ENCODE measurements around the gene NAA11.
A peak's percentile ranks its signal among the peaks of the same experiment; 100 is the strongest.

NAA11 gene
- 0 reads per million in 2 donors for total RNA-seq

DNA sequence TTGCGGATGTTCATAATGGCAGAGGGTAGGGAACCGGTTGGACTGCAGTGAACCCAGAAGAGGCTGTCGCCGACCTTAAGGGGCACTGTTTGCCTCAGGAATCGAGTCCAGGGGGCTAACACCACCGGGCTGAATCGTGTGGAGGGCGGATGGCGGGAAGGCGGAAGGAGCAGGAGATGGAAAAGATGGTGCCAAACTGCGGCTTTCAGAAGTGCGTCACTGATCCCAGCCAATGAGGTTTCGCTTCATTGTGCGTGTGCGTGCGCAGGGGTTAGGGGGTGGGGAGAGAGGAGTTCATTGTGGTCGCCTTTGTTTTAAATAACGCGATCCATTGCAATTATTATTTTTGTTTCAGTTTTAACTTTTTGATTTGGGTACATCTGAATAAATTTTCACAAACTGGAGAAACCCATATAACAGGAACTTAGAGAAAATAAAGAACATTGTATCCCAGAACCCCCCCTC is at the start of gene NAA11:
Gene NAA11, minus strand, starts transcription at position 198 of the 465 bp plus-strand sequence. Its CDS starts 184 bp downstream, at position 14.
- no peak for DNase-seq

- DNase-seq: no peak
These were observed 44.2 kb upstream of the NAA11 start for GRCh38 chr4:79370026-79370425.

- no peak for DNase-seq
These were observed 41.2 kb upstream of the NAA11 start for GRCh38 chr4:79367096-79367495.

- DNase-seq: no peak
These were observed 40.6 kb upstream of the NAA11 start for GRCh38 chr4:79366422-79366821.

- DNase-seq: no peak
These were observed 38.2 kb upstream of the NAA11 start for GRCh38 chr4:79364061-79364460.

GRCh38 chr4:79362626-79363025 is 36.8 kb upstream of the NAA11 start:
- DNase-seq: no peak

DNA sequence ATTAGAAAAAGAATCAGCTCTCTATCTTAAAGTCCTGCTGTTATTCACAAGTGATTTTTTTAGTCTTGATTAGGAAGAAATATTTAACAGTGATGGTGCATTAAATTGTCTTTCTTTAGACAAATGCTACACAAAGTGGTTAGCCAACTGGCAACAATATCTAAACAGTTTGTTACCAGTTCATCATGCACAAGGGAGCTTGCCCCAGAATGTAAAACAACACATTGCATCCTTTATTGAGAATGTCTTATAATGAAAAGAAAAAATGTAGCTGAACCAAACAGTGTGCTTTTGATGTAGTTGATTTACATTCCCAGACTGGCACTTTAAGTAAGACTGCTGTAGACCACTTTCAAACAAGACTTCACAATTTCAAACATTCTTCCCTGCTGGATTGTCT is 34.1 kb upstream of the NAA11 start:
- DNase-seq: no peak

DNA sequence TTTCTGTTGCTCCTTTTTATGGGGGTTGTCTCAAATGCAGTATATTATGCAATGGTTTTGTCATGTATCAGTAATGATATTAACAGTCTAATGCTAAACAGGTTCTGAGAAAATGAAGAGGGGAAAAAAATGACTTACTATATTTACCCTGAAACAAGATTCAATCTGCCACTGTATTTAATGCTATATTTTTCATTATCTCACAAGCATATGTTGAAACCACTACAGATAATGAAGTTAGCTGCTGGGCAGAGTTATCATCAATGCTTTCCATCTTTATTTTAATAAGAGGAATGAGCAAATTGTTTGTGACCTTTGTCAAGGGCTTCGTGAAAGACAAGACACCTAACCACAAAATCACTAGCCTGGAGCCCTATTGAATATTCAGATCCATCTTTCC is 32.6 kb upstream of the NAA11 start:
- DNase-seq: no peak

GRCh38 chr4:79357365-79357764 is 31.5 kb upstream of the NAA11 start:
- no peak for DNase-seq

GRCh38 chr4:79353075-79353474 is 27.2 kb upstream of the NAA11 start:
- no peak for DNase-seq

GRCh38 chr4:79348405-79348804 is 22.5 kb upstream of the NAA11 start:
- no peak for DNase-seq

GRCh38 chr4:79341893-79342653 is 16.2 kb upstream of the NAA11 start:
- no peak for DNase-seq

- no peak for DNase-seq
These were observed 14.7 kb upstream of the NAA11 start for GRCh38 chr4:79340568-79340967.

DNA sequence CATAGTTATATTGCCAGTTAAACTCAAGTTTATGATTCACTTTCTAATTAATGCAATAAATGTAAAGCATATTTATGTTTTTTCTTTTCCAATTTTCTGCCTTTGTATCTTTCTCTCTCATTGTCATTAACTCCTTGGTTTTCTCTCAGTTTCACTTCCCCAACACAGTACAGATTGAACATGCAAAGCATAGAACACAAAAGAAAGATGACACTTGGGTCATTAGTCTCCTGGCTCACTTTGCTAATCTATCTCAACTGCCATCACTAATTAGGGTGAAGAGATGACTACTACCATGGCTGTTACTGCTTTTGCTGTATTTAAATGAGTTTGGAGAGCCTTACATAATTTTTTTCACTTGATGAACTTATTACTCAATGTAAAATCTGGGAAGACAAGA is 12.3 kb upstream of the NAA11 start:
- no peak for DNase-seq

DNA sequence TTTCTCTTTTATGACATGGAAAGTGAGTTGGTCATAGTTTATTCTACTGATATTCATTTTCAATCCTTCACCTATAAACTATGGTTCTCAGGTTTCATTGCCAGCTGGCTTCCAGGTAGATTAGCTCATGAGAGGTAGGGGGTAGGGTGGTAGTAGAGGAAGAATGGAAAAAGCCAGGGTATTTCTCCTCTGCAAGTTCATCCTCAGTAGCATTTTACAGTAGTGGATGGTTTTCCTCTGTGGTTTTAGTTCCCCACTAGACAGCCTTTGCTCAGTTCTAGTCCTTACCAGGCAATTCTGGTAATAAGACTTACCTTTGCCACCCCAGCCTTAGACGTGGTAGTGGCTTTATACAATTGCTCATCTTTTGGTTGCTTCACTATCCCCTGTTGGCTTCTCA is 8.9 kb upstream of the NAA11 start:
- DNase-seq: no peak

DNA sequence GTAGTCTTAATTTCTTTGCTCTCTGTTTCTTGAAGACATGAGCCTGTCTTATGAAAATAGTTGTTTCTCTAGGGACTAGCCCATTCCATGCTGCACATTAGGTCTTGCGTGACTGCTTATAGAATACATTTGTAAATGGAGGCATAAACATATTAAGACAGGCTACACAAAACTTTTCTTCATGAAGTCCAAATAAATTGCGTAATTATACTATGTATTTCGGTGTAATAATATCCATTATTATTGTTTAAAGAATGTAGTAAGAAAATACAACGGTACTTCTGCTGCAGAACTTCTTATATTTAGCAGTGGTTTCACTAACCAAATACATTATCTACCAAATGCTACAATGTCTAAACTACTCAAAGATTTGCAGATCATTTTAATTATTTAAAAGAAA is 8.5 kb upstream of the NAA11 start:
- no peak for DNase-seq

DNA sequence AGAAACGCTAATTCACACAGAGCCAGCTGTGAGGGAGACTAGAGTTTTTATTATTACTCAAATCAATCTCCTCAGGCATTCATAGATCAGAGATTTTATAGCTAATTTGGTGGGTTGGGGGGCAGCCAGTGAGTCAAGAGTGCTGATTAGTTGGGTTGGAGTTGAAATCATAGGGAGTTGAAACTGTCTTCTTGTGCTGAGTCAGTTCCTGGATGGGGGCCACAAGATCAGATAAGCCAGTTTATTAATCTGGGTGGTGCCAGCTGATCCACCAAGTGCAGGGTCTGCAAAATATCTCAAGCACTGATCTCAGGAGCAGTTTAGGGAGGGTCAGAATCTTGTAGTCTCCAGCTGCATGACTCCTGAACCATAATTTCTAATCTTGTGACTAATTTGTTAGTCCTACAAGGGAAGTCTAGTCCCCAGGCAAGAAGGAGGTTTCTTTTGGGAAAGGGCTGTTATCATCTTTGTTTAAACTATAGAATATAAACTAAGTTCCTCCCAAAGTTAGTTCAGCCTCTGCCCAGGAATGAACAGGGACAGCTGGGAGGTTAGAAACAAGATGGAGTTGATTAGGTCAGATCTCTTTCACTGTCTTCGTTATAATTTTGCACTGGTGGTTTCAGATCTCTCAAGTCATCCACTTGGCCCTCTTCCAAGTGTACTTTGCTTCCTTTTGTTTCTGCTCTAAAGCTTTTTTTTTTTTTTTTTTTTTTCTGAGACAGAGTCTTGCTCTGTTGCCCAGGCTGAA is 5.4 kb upstream of the NAA11 start:
- no peak for DNase-seq

DNA sequence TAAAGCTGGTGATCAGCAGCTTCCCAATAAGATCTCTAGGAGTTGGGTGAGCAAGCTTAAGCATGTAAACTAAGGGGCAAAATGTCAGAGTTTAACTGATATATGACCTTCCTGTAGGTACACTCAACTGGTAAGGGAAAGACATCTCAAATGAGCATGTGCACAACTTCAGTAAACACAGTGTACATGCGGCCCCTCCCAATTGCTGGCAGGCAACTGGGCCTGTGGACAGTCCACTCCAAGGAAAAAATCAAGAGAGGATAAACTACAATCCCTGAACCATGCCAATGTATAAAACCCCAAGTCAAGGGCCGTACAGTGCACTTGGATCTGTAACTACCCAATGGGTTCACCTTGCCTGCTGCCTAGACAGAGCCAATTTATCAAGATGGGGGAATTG is 4.9 kb upstream of the NAA11 start:
- no peak for DNase-seq

DNA sequence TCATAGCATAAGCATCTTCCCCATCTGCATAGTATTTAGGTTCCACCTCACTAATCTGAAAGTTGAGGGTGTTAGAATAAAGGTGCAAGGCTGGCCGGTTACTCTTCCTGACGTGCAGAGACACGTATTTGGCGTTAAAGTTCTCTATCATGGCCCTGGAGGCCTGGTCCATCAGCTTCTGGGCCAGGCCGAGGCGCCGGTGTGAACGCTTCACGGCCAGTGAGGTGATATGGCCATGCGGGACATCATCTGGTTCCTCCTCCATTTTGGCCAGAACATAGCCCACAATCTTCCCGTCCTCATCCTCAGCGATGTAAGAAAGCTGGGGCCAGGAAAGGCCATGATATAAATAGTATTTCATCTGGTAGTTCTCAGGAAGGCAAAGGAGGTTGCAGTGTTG is 425 bp downstream of the NAA11 start:
- DNase-seq: peak; percentile 7

DNA sequence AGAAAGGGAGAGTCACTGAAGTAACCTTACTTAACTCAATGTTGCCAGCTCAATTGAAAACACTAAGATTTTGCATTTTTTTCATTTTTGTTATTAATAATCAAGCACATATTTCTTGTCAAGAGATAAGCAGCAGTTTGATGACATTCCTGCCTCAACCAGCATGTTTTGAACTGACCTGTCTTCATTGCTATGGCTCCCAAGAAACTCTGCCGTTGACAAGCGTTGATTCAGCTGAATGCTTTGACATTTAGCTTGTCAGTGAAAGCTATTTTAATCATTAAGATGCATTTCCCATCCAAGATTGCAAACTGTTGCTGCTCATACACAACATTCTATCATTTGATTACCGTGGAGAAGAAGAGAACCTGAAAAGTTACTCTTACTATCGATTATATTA is 5.9 kb downstream of the NAA11 start:
- DNase-seq: no peak

DNA sequence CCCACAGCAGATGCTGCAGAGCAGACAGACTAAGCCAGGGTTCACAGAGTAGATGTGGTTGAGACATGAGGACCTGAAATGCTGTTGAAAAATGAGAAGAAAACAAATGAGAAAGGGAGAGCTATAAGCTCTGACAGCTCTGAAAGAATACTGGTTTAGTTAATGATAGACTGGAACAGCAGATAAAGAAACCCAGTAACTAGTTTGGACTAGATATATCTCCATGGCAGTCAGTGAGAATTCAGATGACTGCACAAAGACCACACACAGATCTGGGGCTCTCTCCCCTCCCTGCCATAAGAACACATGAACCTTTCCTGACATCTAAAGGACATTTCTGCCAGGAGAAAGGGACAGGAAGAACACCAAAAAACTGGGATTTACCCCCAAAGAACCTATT is 8.2 kb downstream of the NAA11 start:
- no peak for DNase-seq

- DNase-seq: no peak
These were observed 10.0 kb downstream of the NAA11 start for GRCh38 chr4:79315891-79316290.

- DNase-seq: no peak
These were observed 14.6 kb downstream of the NAA11 start for GRCh38 chr4:79311279-79311678.

GRCh38 chr4:79308971-79309370 is 16.9 kb downstream of the NAA11 start:
- no peak for DNase-seq
